HG03095 (cell line): ENCODE data around the gene HMGB2.

Experiments used
- ATAC-seq: cut with Tn5 transposase; IDR thresholded peaks from one replicate; pipeline ENCODE4 v1.9.1; 2021; ENCODE audit warnings: moderate library complexity; ENCODE audit not compliant: unreplicated experiment

The HMGB2 gene

DNA sequence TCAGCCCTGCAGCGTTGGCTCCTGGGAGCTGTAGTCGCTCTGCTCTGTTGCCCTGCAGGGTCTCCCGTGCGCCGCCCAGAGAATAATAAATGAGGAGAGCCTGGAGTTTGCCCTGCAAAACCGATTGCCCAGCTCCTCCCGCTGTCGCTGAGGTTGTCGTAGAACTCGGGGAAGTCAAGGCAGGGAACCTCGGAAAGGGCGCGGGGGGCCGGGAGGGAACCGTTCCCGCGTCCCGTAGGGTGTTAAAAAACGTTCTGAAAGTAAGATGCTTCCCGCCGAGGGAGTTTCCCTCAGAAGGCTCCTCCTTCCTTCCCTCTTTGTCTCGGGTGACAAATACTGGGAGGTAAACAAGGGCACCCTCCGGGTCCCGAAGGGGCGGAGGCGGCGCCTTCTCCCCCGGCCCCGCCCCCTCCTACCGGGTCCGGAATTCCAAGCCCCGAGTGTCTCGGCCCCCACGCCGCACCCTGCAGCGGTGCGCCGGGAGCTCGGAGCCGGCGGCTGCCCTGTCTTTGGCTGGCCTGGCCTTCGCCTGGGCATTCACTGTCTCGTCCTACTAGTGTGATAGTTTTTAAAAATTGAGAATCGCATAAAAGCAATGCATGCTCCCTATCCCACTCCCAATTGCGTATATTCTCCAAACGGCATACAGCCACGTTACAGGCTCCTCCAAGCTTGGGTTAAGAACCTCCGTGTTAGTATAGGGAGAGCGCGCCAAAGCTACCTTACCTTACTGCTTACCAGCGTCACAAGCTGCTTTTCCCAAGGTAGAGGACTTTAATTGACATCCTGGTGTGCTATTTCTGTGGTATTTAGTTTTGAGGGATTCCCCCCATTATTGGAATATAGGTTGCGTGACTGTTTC lies 964 bp upstream of the HMGB2 start:
- peak; percentile 36 for ATAC-seq

DNA sequence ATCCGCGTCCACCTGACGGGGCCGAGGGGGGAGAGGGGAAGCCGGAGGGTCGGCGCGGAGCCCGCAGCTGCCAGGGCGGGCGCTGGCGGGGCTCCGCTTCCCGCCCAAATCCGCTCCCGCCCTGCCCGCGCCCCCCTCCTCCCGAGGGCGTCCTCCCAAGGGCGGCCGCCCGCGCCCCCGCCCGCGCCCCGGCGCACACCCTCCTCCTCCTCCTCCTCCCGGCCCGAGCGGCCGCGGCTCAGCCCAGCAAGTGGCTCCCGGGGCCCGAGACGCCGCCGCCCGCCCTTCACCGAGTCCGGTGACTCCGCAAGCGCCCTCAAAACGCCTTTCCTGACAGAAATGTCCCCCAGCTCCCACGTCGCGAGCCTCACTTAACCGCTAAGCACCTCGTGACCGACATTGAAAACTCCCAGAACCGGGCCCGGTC lies 487 bp downstream of the HMGB2 start:
- ATAC-seq: no peak

DNA sequence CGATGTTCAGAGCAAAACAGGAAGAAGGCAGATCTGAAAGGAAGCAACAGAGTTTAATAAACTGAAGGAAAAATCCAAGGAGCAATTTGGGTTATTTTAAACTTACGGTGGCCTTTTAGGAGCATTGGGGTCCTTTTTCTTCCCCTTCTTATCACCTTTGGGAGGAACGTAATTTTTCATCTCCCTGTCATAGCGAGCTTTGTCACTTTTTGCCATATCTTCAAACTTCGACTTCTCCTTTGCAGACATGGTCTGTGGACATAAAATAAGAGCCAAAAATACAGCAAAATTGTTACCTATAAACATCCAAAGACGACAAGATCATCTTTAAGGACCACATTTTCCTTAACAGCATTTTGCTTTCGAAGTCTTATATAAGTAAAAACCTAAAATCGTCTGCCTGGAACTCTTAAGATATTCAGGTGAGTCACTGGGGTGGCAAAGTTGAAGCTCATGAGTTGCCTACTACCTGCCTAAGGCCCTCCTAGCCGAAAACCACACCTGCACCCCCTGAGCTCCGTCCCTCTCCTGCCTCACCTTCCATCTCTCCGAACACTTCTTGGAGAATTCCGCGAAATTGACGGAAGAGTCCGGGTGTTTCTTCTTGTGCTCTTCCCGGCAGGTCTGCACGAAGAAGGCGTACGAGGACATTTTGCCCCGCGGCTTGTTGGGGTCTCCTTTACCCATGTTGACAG lies 1.0 kb downstream of the HMGB2 start:
- no peak for ATAC-seq

DNA sequence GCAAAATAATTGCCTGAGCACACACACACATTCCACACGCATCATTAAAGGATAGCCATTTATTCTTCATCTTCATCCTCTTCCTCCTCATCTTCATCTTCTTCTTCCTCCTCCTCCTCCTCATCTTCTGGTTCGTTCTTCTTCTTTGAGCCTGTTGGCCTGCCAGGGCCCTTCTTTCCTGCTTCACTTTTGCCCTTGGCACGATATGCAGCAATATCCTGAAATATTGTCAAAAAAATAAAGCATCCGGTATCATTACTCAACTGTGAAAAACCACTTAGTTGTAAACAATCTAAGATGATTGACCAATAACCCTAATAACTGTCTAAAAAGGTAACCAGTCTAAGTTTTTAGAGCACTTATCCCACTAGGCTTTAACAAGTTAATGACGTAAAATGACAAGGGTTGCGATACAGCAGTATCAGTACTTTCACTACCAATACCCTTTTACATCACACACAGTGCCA lies 2.1 kb downstream of the HMGB2 start:
- no peak for ATAC-seq

DNA sequence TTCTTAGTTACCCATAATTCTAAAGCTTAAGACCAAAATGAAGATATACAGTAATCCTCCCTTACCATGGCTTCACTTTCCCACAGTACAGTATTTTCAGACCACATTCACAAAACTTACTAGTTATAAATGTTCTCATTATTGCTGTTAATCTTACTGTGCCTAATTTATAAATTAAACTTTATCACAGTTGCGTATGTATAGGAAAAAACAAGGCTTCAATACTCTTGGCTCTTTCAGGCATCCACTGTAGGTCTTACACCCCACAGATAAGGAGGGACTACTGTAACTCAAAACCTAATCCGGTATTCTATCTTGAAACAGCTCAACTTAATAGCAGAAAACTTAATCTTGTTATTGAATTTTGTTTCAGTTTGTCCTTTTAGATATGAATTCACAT lies 3.6 kb downstream of the HMGB2 start:
- no peak for ATAC-seq

DNA sequence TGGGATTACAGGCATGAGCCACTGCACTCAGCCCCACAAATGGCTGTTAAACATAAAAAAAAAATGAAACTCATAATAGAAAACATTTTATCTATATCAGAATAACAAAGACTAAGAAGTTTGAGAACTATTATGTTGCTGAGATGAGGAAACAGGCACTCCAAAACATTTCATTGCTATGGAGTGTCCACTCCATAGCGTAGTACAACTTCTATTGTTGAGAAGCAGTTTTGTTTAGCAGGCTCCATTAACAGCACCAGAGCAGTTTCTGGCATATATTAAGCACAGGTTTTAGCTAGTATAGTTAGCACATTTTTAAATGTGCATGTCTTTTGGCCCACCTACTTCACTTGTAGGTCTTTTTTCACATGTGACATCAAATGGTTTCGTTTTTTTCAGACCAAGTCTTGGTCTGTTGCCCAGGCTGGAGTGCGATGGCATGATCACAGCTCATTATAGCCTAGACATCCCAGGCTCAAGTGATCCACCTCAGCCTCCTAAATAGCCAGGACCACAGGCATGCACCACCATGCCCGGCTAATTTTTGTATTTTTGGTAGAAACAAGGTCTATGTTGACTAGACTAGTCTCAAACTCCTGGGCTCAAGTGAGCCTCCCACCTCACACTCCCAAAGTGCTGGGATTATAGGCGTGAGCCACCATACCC lies 5.8 kb downstream of the HMGB2 start:
- no peak for ATAC-seq

DNA sequence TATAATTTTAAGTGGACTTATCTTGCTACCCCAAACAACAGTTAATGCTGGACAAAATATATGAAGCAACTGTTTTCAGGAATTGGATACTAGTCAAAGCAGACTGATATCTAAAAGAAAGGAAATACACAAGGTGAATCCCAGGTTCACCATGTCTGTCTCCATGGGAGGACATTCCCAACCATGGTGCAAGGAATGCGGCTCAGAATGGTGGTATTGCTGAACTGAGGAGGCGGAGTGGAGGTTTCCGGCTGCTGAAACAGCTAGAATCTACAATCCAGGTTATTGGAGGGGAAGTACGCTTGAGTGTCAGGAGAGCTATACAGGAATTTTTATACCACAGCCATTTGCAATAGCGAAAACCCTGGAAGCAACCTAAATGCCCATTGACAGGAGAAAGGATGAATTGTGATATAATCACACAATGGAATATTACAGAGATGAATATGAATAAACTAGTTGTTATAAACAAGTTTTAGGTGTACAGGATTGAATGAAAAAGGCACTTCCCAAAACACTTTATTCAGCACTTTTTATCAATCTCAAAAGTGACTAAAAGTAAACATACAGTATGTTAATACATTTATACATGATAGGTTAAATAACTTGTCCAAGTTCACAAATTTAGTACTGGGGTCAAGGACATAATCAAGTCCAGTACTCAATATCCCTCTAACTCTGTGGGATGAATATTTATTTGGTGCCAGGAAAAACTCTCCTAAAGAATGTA lies 9.0 kb downstream of the HMGB2 start:
- no peak for ATAC-seq

DNA sequence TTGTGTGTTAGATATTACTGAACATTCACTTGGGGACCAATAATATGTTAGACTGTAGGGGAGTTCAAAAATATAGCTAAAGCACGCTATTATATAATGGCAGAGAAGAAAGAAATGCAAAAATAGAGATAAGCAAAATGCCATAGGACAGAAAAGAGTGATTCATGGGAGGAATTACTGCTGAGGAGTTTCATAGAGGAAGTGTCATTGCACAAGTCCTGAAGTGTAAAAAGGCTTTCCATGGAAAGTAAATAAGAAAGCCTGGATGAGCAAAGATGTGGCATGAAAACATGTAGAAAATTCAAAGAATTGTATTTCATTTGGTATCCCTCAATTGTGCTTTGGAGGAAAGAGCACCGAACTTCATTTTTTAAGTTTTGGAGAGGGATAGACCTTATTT lies 14.5 kb downstream of the HMGB2 start:
- ATAC-seq: no peak

DNA sequence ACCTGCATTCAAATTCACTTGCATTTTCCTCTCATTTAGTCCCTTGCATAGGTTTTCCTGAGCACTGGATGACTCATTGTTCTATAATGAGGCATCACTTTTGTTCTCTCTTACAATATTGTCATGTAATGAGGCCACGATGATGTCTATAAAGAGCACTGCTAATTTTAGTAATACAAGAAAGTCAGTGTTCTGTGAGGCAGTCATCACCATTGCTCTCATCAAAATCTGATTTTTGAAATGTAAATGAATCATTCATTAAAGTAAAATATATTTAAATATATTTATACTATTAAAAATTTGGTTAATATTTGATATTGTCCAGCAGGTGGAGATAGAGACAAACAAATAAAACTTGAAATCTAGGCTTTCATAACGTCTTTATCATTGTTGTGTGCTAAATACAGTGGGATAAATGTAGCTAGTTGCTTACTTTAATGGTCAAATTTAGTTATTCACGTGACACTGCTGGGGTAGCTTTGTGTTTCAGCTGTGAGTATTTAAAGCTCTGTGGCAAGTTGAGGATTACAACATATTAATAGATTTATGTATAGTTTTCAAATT lies 15.4 kb downstream of the HMGB2 start:
- no peak for ATAC-seq

DNA sequence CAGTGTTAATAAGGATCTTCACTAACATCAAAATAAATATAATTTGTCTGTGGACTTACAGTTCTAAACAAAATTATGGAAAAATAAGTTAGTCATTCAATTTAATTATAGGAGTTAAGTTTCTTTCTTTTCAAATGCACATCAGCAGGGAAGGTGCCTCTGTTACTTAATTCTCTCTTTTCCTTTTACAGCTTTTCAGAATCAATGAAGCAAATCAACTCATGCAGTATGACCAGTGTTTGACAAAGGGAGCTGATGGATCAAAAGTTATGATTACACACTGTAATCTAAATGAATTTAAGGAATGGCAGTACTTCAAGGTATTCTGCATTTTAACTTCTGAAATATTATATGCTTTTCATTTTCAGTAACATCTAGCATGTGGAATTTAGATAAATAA lies 15.9 kb downstream of the HMGB2 start:
- ATAC-seq: no peak

DNA sequence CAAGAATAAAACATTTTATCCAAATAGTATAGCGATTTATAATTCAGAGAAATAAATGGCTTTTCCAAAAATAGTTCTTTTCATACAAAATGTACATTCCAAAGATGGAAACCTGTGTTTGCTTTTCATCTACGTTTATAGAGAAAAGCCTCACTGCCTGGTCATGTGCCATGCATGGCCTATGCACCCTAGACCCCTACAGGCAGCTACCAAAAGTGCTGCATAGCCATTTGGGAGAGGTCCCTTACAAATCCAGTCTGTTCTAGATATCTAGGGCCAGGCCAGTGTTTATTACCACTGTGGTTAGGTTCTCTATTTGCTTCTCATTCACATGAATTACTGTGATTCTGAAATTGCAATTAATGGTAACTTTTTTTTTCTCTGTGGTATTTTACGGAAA lies 17.2 kb downstream of the HMGB2 start:
- no peak for ATAC-seq

DNA sequence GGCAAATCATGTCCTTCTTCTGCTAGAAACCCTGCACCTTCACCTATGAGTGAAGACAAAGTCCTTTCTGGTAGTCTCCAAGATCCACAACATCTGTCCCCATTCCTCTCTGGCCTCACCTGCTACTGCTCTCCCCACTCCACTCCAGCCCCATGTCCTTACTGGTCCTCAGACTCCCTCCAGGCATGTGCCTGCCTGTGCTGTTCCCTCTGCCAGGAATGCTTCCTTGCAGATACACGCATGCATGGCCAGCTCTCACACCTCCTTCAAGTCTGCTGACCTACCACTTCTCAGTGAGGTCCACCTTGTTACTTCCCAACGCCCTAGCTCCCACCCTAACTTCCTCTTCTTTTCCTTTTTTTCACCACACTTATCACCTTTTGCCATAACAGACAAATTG lies 18.1 kb downstream of the HMGB2 start:
- no peak for ATAC-seq

DNA sequence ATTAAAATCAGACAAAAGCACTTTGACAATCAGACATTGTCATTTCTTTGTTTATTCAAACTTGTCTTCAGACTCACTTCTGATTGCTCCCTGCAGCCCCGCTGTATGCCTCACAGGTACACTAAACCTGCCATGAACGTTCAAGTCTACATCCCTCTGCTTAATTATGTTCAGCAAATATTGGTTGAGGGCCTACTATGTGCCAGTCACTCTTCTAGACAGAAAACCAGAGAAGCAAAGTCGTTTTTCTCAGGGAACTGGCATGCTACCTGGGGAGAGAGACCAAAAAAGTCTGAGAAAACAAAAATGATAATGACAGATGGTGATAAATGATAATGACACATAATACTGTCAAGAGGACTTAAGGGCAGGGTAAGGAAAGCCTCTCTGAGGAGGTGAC lies 19.4 kb downstream of the HMGB2 start:
- no peak for ATAC-seq

DNA sequence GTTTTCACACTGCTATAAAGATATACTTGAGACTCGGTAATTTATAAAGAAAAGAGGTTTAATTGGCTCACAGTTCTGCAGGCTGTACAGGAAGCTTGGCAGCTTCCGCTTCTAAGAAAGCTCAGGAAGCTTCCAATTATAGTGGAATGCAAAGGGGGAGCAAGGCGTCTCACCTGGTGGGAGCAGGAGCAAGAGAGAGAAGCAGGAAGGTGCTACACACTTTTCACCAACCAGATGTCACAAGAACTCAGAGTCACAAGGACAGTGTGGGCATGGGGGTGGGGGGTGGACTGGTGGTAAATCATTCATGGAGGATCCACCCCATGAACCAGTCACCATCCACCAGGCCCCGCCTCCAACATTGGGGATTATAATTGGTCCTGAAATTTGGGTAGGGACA lies 22.8 kb downstream of the HMGB2 start:
- ATAC-seq: no peak

DNA sequence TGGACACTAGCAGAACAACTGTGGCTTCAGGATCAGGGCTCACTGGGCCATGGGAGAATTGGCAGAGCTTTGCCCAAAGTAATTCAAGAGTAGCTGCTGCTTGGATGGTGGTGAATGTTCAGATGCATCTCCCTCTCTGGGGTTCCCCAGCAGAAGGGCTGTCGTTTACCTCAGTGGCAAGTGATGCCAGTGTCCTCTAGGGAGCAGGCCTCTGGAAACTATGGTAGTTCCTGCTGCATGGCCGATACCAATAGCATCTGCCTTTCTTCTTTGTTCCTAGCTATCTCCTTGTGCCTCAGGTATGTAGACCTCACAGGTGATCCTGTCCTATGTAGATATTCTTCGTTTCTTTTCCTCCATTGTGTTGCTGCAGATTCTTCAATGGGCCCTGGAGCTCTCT lies 26.4 kb downstream of the HMGB2 start:
- ATAC-seq: no peak

DNA sequence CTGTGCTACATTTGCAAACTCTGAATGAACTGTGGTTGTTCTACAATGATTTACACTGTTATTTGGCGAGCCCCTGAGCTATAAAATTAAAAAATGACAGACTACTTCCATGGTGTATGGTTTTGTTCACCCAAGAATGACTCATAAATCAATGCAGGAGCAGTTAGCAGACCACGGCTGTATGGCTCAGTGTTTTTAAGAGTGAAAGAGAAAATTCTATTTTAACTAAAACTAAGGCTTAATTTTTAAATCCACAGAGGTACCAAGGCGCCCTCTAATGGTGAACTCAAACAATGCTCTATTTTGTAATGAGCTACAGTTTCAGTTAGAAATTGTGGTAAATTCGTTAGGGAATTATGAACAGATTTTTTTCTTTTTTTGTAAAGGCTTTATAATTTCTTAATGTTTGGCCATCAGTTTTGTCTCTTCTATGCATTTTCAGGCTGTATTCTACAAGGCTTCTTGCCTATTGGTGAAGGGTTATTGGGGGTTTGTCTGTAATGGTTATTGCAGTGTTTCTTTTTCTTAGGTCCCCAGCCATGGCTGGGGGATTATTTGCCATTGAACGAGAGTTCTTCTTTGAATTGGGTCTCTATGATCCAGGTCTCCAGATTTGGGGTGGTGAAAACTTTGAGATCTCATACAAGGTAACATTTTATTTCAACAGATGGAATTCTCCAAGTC lies 32.5 kb downstream of the HMGB2 start:
- no peak for ATAC-seq

DNA sequence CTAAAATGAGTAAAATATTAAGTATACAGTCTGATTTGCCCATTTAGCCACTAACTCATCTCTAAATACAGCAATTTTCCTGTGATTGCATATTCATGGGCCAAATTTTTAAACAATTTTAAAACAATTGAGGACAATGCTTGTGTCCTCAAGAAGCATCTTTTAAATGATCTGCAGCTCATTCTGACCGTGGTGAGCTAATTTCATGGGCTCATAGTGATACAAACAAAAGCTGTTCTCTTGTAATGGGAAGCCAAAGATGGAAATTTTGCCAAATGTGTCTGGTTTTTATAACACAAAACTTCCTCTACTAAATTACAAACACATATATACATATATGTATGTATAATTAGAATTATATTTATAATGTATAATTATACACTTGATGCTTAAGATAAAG lies 39.7 kb downstream of the HMGB2 start:
- ATAC-seq: no peak

DNA sequence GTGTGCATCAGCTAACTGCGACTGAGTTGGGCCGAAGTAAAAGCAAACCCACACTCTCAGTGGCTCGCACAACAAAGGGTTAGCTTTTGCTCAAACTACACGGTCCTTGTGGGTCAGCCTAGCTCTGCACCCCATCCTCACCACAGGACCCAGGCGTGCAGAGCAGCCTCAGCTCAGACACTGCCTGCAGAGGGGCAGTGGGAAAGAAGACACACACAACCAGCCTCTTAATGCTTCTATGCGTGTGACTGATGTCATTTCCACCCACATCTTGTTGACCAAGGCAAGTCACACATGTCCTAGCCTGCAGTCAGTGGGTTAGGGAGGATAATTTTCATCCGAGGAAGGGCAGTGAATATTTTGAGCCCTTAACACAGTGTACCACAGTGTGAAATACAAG lies 40.5 kb downstream of the HMGB2 start:
- no peak for ATAC-seq

DNA sequence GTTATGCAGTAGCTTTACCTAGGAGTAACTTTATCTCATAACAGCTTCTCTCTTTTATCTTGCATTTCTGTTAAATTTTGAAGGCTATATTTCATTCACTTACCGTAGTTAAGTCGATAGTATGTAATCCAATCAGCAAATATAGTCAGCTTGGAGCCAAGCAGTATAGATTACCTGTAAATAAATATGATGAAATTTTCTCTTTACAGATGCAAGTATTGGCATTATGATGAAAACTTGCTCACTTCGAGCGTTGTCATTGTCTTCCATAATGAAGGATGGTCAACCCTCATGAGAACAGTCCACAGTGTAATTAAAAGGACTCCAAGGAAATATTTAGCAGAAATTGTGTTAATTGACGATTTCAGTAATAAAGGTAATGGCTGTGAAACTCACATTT lies 42.3 kb downstream of the HMGB2 start:
- ATAC-seq: no peak

DNA sequence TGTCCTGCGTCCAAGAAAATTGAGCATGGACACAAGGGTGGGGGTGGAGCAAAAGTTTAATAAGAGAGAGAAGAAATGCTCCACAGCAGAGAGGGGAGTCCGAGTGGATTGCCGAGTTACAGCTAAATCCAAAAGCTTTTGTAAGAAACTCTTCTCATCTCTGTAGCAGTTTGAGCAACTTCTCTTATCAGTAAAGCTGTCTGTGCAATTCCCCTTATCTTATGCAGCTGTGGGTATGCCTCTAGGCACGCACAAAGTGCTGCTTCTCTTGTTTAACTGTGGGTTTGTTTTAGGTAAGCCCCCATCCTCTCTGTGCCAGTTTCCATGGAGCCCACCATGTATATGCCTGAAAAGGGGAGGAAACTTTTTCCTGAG lies 44.8 kb downstream of the HMGB2 start:
- no peak for ATAC-seq
